GM18951 (cell line): ENCODE results near the gene HS3ST6.
"Not testable (repeated sequence)": the region's sequence is repeated elsewhere in the genome, so short reads cannot be mapped to it uniquely, and the experiment has no call there.

Experiments
- POLR2A ChIP-seq: IDR thresholded peaks from 4 replicates; pipeline ENCODE4 v1.6.1; 2011; ENCODE audit warnings: mild to moderate bottlenecking; ENCODE audit not compliant: insufficient read length, insufficient read depth; ENCODE audit errors: extremely low read depth
- in situ Hi-C: fragments of 300-500 bp; cut with MboI; formaldehyde crosslinking; loops from one replicate; pipeline ENCODE4 v1.12.0; 2022; ENCODE audit warnings: low sequenced_read_pairs, mixed read lengths, inconsistent platforms; ENCODE audit not compliant: unreplicated experiment

Gene HS3ST6

GRCh38 chr16:1929105-1929504, 10.9 kb upstream of the HS3ST6 start:
- in situ Hi-C loops = no loop called here
- no peak for TF ChIP-seq POLR2A

- in situ Hi-C loops = no loop called here
- no peak for TF ChIP-seq POLR2A
These were observed 8.1 kb upstream of the HS3ST6 start for GRCh38 chr16:1926271-1926670.

DNA sequence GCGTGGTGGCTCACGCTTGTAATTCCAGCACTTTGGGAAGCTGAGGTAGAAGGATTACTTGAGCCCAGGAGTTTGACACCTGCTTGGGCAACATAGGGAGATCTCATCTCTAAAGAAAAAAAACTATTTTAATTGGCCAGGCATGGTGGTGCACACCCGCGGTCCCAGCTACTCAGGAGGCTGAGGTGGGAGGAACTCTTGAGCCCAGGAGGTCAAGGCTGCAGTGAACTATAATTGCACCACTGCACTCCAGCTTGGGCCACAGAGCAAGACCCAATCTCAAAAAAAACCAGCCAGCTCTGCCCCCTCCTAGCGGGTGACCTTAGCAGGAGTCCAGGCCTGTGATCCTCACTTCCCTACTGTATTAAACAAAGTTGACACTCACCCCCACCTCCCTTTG, 5.9 kb upstream of the HS3ST6 start:
- in situ Hi-C loops = no loop called here
- TF ChIP-seq POLR2A = no peak

DNA sequence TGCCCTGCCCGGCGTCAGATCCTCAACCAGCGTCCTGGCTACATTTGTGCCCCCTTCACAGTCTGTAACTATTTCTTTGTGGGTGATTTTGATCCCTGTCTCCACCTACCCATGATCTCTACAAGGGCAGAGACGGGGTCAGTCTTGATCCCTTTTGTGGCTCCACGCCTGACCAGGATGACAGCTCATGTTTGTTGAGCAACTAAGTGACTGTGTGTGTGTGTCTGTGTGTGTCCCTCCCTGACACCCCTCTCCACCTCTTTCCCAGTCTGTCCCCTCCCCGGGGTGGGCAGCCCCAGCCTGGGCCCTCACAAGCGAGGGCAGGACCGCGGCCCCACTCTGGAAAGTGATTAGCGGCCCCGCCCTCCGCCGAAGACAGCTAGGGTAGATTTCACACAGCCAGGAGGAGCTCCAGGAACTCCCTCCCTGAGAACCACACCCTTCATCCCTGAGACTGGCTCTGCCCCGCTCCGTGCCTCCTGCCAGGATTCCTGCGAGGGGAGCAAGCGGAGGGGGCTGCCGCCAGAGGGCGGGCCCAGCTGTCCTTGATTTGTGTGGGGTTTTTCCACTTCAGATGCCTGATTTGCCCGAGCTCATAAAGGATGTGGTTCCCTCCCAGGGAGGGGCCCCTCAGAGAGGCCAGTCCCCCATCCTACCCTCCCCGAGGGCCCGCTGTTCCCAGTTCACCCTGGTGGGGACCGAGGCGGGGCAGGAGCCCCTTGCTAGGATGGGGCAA, 5.3 kb upstream of the HS3ST6 start:
- no peak for TF ChIP-seq POLR2A
- in situ Hi-C loops = no loop called here

- in situ Hi-C loops = no loop called here
- TF ChIP-seq POLR2A = no peak
These were observed 4.1 kb upstream of the HS3ST6 start for GRCh38 chr16:1922357-1922756.

DNA sequence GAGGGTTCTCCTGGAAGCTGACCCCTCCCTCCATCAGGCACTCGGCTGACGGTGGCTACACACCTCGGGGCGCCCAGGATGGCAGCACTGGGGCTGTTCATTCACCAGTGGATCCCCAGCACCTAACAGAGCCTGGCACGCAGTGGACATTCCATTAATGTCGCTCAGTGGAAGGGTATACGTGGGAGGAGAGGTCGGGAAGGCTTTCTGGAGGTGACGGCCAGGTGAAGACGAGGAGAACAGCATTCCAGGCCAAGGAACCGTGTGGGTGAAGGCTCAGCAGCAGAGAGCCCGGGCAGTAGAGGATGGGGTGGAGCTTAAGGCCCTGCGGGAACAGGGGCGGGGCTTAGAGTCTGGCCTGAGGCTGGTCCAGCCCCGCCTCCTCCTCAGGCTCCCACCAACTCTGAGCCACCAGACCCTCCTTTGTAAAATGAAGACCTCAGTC, 2.5 kb upstream of the HS3ST6 start:
- no peak for TF ChIP-seq POLR2A
- in situ Hi-C loops = no loop called here

GRCh38 chr16:1920122-1920521, 1.9 kb upstream of the HS3ST6 start:
- in situ Hi-C loops = not testable (repeated sequence)

DNA sequence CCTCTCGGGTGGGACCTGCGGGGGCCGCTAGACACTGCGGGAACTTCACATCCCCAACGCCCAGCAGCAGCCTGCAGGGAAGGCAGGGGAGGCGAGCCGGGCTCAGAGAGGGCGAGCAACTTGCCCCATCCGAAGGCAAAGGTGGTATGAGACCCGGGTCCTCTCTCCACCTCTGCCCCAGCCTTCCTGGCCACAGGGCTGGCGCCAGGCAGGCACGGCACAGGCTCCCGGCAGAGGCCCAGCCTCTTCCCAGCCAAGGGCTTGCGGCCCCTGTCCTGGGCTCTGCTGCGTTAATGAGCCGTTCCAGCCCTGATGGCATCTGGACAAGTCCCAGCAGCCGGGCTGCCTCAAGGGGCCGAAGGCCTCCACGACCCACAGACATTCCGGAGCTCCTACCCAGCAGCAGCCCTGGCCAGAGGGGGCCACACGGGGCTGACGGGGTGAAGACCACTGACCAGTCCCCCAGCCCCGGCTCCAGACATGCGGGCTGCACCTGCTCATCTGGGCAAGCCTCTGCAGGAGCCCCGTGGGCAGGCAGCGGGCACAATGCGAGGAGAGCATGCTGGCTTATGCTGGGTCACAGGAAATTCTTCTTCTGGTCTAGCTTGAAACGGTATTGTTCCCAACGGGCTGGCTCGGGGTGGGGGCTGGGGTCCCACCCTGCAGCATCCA, 1.2 kb upstream of the HS3ST6 start:
- in situ Hi-C loops = no loop called here
- no peak for TF ChIP-seq POLR2A

DNA sequence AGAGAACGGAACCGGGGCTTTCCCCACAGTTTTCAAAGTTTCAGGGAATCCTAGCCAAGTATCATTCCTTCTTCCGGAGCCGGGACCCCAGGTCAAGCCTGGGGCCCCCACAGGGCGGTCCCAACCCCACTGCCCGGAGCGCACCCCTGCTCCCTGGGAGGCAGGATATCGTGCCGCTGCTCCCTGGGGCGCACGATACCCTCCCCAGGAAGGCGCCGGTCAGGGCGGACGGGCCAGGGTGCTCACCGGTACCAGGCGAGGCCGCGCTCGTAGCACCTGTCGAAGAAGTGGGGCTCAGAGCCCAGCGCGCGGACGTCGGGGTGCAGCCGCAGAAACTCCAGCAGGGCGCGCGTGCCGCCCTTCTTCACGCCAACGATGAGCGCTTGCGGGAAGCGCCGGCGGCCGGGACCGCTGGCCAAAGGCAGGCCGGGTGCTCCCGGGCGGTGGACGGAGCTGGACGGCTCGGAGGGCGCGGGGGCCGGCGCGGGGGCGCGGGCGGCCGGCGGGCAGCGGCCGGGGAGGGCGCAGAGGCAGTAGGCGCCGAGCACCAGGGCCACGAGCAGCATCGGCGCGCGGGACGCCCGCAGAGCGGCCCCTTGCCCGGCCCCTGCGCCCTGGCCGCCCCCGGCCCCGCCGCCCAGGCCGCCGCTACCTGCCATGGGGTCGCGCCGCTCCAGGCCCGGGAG, 407 bp downstream of the HS3ST6 start:
- TF ChIP-seq POLR2A = no peak
- in situ Hi-C loops = no loop called here

- no peak for TF ChIP-seq POLR2A
- in situ Hi-C loops = no loop called here
These were observed 1.1 kb downstream of the HS3ST6 start for GRCh38 chr16:1917056-1917664.

DNA sequence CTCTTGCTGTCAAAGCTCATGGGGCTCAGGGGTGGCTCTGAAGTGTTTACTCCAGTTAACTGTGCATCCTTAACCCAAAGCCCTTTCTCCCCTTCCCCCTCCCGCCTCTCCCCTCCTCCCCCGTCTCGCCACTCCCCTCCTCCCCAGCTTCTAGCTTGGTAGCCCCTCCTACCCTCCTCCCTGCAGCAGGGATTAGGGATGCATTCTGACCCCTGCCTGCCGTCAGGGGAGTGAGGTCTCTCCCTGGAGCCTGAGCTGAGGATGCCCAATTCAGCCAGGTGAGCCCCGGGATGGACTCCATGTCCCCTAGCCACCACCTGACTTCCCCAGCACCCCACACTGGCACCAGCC, 1.6 kb downstream of the HS3ST6 start:
- in situ Hi-C loops = no loop called here
- no peak for TF ChIP-seq POLR2A

DNA sequence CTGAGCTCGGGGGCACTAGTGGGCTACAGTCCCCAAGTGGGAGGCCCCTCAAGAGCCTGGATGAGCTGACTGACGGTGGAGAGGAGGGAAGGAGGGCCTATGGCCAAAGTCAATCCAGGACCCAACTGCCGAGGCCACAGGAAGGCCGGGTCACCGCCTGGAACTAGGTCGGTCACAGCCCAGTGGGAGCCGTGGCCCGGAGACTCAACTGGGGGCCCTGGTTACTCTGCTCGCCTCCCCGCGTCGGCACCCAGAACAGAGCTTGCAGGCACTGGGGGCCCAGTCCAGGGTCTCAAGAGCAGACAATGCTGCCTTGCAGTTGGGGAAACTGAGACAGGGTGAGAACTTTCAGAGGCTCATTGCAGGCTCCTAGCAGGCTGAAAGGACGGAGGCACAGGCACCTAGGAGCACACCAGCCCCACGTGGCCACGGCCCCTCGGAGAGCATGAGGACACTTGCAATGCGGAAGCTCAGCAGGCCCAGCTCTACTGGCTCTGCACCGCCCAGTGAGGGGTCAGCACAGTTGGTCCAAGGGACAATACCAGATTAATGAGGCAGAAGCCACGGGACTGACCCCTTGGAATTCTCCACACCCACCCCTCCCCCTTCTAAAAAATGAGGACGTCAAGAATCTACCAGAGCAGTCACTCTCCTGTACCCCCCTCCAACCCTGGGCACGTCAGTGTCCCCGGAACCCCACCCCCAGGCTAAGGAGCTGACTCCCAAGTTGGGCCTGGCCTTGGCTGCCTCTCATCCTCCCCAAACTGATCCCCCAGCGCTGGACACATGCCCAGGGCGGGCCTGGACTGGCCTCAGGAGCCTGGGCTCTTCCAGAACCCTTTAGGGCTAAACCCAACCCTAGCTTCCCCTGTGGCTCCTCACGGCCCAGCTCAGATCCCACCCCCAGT, 2.2 kb downstream of the HS3ST6 start:
- TF ChIP-seq POLR2A = no peak
- in situ Hi-C loops = no loop called here

GRCh38 chr16:1914988-1915387, 3.2 kb downstream of the HS3ST6 start:
- in situ Hi-C loops = no loop called here
- no peak for TF ChIP-seq POLR2A
